Mammary epithelial cell (primary cell): ENCODE measurements around the gene EPHB2.

Source experiments
- EZH2 ChIP-seq: IDR thresholded peaks from 2 replicates; pipeline ENCODE4 v1.6.1; 2012; ENCODE audit warnings: low read length, inconsistent platforms, borderline replicate concordance
- TF ChIP-seq, protein P1 (sequence below), 2 donors: IDR thresholded peaks in 1 of 2; conservative IDR thresholded peaks in 1 of 2; 2 replicates each; pipeline ENCODE4 v1.5.1; 2011 to 2012; ENCODE audit warnings: inconsistent platforms in 2 of 2, low read length in 2 of 2, mild to moderate bottlenecking in 2 of 2, control low read depth in 1 of 2, low read depth in 1 of 2; ENCODE audit not compliant: insufficient read depth in 1 of 2; ENCODE audit errors: extremely low read depth in 1 of 2

GRCh38 chr1:22850681-22851080 lies 140.0 kb downstream of the EPHB2 start:
- TF ChIP-seq, protein P1, sequence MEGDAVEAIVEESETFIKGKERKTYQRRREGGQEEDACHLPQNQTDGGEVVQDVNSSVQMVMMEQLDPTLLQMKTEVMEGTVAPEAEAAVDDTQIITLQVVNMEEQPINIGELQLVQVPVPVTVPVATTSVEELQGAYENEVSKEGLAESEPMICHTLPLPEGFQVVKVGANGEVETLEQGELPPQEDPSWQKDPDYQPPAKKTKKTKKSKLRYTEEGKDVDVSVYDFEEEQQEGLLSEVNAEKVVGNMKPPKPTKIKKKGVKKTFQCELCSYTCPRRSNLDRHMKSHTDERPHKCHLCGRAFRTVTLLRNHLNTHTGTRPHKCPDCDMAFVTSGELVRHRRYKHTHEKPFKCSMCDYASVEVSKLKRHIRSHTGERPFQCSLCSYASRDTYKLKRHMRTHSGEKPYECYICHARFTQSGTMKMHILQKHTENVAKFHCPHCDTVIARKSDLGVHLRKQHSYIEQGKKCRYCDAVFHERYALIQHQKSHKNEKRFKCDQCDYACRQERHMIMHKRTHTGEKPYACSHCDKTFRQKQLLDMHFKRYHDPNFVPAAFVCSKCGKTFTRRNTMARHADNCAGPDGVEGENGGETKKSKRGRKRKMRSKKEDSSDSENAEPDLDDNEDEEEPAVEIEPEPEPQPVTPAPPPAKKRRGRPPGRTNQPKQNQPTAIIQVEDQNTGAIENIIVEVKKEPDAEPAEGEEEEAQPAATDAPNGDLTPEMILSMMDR (conservative IDR thresholded peaks at IDR 0.05 in 1 of 2, IDR thresholded peaks at IDR 0.05 in 1 of 2; ENCODE audit: extremely low read depth in 1 of 2, insufficient read depth in 1 of 2, low read depth in 1 of 2, low read length in 2 of 2): no peak
- no peak for TF ChIP-seq EZH2
